HCT116 (cell line): ENCODE results near the gene ASB8. TPM values are rescaled to one million over a fixed set of nuclear protein-coding genes. Genes with fewer than 3 reads are reported as not detected.

Experiments
- ATAC-seq: fragments of 200-7000 bp; cut with Tn5 transposase; 2 replicates; pipeline ENCODE4 v1.9.1; 2020; ENCODE audit warnings: mild to moderate bottlenecking, moderate library complexity
- BruUV-seq: library from RNA; stranded (reverse); fragments of 400-500 nt; replicated peaks from 2 replicates; lab custom pipeline; 2021; lab: Mats Ljungman, UMichigan
- CTCF ChIA-PET: fragments of 300-600 bp; sonication (Branson Sonifier 250); formaldehyde crosslinking; loops from one replicate; lab custom pipeline; 2021; ENCODE audit warnings: antibody characterized with exemption; lab: Charles Lee
- POLR2A ChIA-PET: fragments of 300-600, 350-600 bp; sonication (Branson Sonifier 250); formaldehyde crosslinking; loops from one replicate; lab custom pipeline; 2021; ENCODE audit warnings: antibody characterized with exemption; lab: Charles Lee
- RAD21 ChIA-PET, 2 experiments: fragments of 300-600 bp; sonication (Branson Sonifier 250); formaldehyde crosslinking; loops; one replicate each; lab custom pipeline; 2023; ENCODE audit warnings: low total read pairs in 2 of 2; ENCODE audit not compliant: uncharacterized antibody in 2 of 2, unreplicated experiment in 2 of 2, low non-redundant PET in 1 of 2; lab: Charles Lee
- DNase-seq: peaks from one replicate; pipeline ENCODE4 v3.0.0-alpha.2; 2010; ENCODE audit warnings: low read depth, low spot score
- H2AFZ ChIP-seq: fragments of 200-600 bp; shearing (Covaris generic), sonication (generic); 2 replicates; pipeline ENCODE4 v1.6.1; 2017; ENCODE audit warnings: low read depth, mixed run types, mixed read lengths, antibody characterized with exemption, low read length; ENCODE audit not compliant: poor library complexity, severe bottlenecking
- H3K27ac ChIP-seq: 2 replicates; pipeline ENCODE4 v1.5.1; 2012; ENCODE audit warnings: low read depth, low read length
- H3K27me3 ChIP-seq: fragments of 200-600 bp; sonication (generic); 2 replicates; pipeline ENCODE4 v1.6.1; 2016; ENCODE audit warnings: mixed run types, low read length, mixed read lengths; ENCODE audit not compliant: insufficient read depth
- H3K36me3 ChIP-seq, 2 experiments: fragments of 200-500 bp in 1 of 2; fragments of 200-600 bp in 1 of 2; sonication (Bioruptor generic) in 1 of 2; sonication (generic) in 1 of 2; 2 replicates each; pipeline versions ENCODE4 v1.5.1 to v1.6.1; 2014 to 2016; ENCODE audit warnings: low read length in 2 of 2, inconsistent platforms in 1 of 2, mixed read lengths in 1 of 2, mixed run types in 1 of 2; ENCODE audit not compliant: insufficient read depth in 2 of 2, control insufficient read depth in 1 of 2
- H3K4me1 ChIP-seq, 2 experiments: fragments of 200-600 bp in 1 of 2; sonication (generic) in 1 of 2; 2 replicates each; pipeline versions ENCODE4 v1.5.1 to v1.6.1; 2012 to 2017; ENCODE audit warnings: low read length in 2 of 2, inconsistent platforms in 1 of 2, mild to moderate bottlenecking in 1 of 2, mixed read lengths in 1 of 2, mixed run types in 1 of 2, moderate library complexity in 1 of 2; ENCODE audit not compliant: insufficient read depth in 2 of 2, control insufficient read depth in 1 of 2
- H3K4me2 ChIP-seq: fragments of 200-600 bp; sonication (generic); 2 replicates; pipeline ENCODE4 v1.6.1; 2017; ENCODE audit warnings: mixed run types, low read length, mixed read lengths
- H3K4me3 ChIP-seq, 2 experiments: fragments of 200-600 bp in 1 of 2; sonication (generic) in 1 of 2; replicated peaks in 1 of 2; 2 replicates each; pipeline ENCODE4 v1.5.1; 2011 to 2016; ENCODE audit warnings: low read length in 2 of 2, control low read depth in 1 of 2, low read depth in 1 of 2, mild to moderate bottlenecking in 1 of 2, mixed read lengths in 1 of 2, mixed run types in 1 of 2
- H3K79me2 ChIP-seq: fragments of 200-600 bp; sonication (generic); 2 replicates; pipeline ENCODE4 v1.6.1; 2017; ENCODE audit warnings: mild to moderate bottlenecking, mixed run types, low read length, moderate library complexity, mixed read lengths; ENCODE audit not compliant: insufficient read depth
- H3K9ac ChIP-seq: fragments of 200-600 bp; sonication (generic); 2 replicates; pipeline ENCODE4 v1.6.1; 2016; ENCODE audit warnings: low read length, mixed read lengths
- H3K9me2 ChIP-seq: fragments of 200-600 bp; sonication (generic), shearing (Covaris generic); 2 replicates; pipeline ENCODE4 v1.6.1; 2017; ENCODE audit warnings: mixed run types, mild to moderate bottlenecking, moderate library complexity; ENCODE audit not compliant: insufficient read depth
- H3K9me3 ChIP-seq, 2 experiments: fragments of 200-500 bp in 1 of 2; fragments of 200-600 bp in 1 of 2; sonication (Bioruptor generic) in 1 of 2; sonication (generic) in 1 of 2; 2 replicates each; pipeline ENCODE4 v1.6.1; 2014 to 2017; ENCODE audit warnings: low read length in 2 of 2, mixed read lengths in 2 of 2, inconsistent platforms in 1 of 2, low read depth in 1 of 2, mild to moderate bottlenecking in 1 of 2, mixed run types in 1 of 2, moderate library complexity in 1 of 2; ENCODE audit not compliant: control insufficient read depth in 1 of 2, insufficient read depth in 1 of 2
- H4K20me1 ChIP-seq: fragments of 200-600 bp; sonication (generic), shearing (Covaris generic); 2 replicates; pipeline ENCODE4 v1.6.1; 2017; ENCODE audit warnings: mixed run types, mild to moderate bottlenecking, moderate library complexity; ENCODE audit not compliant: insufficient read depth
- EGR1 ChIP-seq: IDR thresholded peaks from 2 replicates; pipeline ENCODE4 v1.6.1; 2012; ENCODE audit warnings: low read depth
- ELF1 ChIP-seq: IDR thresholded peaks from 2 replicates; pipeline ENCODE4 v1.6.1; 2012; ENCODE audit warnings: low read depth, borderline replicate concordance
- EZH2 ChIP-seq: fragments of 200-600 bp; sonication (generic); IDR thresholded peaks from 2 replicates; pipeline ENCODE4 v1.6.1; 2017; ENCODE audit warnings: antibody characterized with exemption, mixed run types
- FOSL1 ChIP-seq: IDR thresholded peaks from 2 replicates; pipeline ENCODE4 v1.6.1; 2012; ENCODE audit warnings: low read depth
- POLR2A ChIP-seq: IDR thresholded peaks from 2 replicates; pipeline ENCODE4 v1.7.0; 2011; ENCODE audit warnings: borderline replicate concordance; ENCODE audit not compliant: insufficient read depth, insufficient read length; ENCODE audit errors: extremely low read depth
- POLR2AphosphoS5 ChIP-seq: IDR thresholded peaks from 2 replicates; pipeline ENCODE4 v1.6.1; 2011; ENCODE audit warnings: mild to moderate bottlenecking, low read depth, low read length, moderate library complexity
- SRF ChIP-seq: IDR thresholded peaks from 2 replicates; pipeline ENCODE4 v1.6.1; 2012; ENCODE audit warnings: low read depth
- ZNF274 ChIP-seq: fragments of 200-500 bp; sonication (Bioruptor generic); IDR thresholded peaks from 2 replicates; pipeline ENCODE4 v1.6.1; 2014; ENCODE audit warnings: mild to moderate bottlenecking, low read depth, low read length, inconsistent platforms
- intact Hi-C: fragments of 100-400 bp; cut with micrococcal nuclease; formaldehyde crosslinking; loops from 2 replicates; pipeline ENCODE4 v1.10.0; 2022
- total RNA-seq: library from RNA; stranded (reverse); gene quantifications from one replicate; pipeline ENCODE4 v1.2.1, GENCODE V29; 2021; ENCODE audit not compliant: unreplicated experiment
- TF ChIP-seq, protein P1 (sequence below), 3 experiments: fragments of 200-600 bp in 1 of 3; sonication (generic) in 1 of 3; IDR thresholded peaks in 2 of 3; conservative IDR thresholded peaks in 1 of 3; 2 replicates each; pipeline ENCODE4 v1.5.1; 2012 to 2017; ENCODE audit warnings: low read depth in 2 of 3, low read length in 2 of 3, antibody characterized with exemption in 1 of 3, borderline replicate concordance in 1 of 3, control low read depth in 1 of 3, mild to moderate bottlenecking in 1 of 3, mixed read lengths in 1 of 3, mixed run types in 1 of 3, moderate library complexity in 1 of 3; ENCODE audit not compliant: insufficient read depth in 1 of 3
- TF ChIP-seq, protein P2 (sequence below): IDR thresholded peaks from 2 replicates; pipeline ENCODE4 v1.6.1; 2012; ENCODE audit warnings: low read depth
- TF ChIP-seq, protein P3 (sequence below): IDR thresholded peaks from 2 replicates; pipeline ENCODE4 v1.6.1; 2012
- TF ChIP-seq, protein P4 (sequence below): IDR thresholded peaks from 2 replicates; pipeline ENCODE4 v1.6.1; 2012

Gene ASB8
- total RNA-seq, 1 experiment from 2014 or later, result 14.0 TPM

DNA sequence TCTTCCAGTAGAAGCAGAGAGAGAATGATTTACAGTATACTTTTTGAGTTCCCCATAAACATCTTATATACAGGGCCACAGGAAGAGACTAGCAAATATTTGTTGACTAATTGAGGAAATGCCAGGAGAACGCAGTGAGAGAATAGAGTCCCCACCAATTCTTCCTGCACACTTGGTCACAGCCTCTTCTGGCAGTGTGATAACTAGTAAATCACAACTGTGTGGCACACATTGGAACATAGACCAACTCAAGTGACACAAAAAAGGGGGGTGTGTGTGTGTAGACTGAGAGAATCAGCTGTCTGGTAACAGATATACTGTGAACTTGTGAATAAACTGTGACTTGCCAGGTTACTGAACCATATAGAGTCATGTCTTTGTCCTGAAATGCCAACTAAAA, 27.9 kb downstream of the ASB8 start (continued):
- TF ChIP-seq, protein P1, sequence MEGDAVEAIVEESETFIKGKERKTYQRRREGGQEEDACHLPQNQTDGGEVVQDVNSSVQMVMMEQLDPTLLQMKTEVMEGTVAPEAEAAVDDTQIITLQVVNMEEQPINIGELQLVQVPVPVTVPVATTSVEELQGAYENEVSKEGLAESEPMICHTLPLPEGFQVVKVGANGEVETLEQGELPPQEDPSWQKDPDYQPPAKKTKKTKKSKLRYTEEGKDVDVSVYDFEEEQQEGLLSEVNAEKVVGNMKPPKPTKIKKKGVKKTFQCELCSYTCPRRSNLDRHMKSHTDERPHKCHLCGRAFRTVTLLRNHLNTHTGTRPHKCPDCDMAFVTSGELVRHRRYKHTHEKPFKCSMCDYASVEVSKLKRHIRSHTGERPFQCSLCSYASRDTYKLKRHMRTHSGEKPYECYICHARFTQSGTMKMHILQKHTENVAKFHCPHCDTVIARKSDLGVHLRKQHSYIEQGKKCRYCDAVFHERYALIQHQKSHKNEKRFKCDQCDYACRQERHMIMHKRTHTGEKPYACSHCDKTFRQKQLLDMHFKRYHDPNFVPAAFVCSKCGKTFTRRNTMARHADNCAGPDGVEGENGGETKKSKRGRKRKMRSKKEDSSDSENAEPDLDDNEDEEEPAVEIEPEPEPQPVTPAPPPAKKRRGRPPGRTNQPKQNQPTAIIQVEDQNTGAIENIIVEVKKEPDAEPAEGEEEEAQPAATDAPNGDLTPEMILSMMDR (IDR thresholded peaks at IDR 0.05 in 2 of 3, conservative IDR thresholded peaks at IDR 0.05 in 1 of 3; ENCODE audit: borderline replicate concordance in 1 of 3, insufficient read depth in 1 of 3, low read depth in 2 of 3, low read length in 2 of 3), result no peak
- TF ChIP-seq ZNF274, result no peak
- TF ChIP-seq, all 23 proteins: peak for 0

DNA sequence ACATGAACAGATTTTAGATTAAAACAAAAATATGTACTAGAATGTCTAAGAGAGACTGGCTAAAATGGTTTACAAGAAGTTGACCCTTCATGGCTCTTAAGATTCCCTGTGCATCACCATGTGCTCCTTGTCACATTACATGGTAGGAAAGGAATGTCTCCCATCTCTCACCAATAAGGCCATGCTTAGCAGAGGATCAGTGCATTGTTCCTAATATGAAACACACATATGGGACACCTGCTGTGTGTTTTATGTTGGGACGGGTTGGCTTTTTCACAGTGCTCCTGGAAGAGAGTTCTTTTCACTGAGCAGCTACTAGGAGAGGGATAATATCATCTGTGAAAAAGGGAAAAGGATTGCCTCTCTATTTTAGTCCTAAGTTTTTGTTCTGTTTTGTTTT, 28.5 kb downstream of the ASB8 start:
- H3K4me2 ChIP-seq, result no peak overlapping the region
- BruUV-seq, result no TSS peak
- TF ChIP-seq FOSL1 (no peak), SRF (no peak), ELF1 (no peak), POLR2A (no peak), EZH2 (no peak), POLR2AphosphoS5 (no peak), EGR1 (no peak)
- TF ChIP-seq, protein P2, sequence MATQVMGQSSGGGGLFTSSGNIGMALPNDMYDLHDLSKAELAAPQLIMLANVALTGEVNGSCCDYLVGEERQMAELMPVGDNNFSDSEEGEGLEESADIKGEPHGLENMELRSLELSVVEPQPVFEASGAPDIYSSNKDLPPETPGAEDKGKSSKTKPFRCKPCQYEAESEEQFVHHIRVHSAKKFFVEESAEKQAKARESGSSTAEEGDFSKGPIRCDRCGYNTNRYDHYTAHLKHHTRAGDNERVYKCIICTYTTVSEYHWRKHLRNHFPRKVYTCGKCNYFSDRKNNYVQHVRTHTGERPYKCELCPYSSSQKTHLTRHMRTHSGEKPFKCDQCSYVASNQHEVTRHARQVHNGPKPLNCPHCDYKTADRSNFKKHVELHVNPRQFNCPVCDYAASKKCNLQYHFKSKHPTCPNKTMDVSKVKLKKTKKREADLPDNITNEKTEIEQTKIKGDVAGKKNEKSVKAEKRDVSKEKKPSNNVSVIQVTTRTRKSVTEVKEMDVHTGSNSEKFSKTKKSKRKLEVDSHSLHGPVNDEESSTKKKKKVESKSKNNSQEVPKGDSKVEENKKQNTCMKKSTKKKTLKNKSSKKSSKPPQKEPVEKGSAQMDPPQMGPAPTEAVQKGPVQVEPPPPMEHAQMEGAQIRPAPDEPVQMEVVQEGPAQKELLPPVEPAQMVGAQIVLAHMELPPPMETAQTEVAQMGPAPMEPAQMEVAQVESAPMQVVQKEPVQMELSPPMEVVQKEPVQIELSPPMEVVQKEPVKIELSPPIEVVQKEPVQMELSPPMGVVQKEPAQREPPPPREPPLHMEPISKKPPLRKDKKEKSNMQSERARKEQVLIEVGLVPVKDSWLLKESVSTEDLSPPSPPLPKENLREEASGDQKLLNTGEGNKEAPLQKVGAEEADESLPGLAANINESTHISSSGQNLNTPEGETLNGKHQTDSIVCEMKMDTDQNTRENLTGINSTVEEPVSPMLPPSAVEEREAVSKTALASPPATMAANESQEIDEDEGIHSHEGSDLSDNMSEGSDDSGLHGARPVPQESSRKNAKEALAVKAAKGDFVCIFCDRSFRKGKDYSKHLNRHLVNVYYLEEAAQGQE, result no peak
- TF ChIP-seq, protein P3, sequence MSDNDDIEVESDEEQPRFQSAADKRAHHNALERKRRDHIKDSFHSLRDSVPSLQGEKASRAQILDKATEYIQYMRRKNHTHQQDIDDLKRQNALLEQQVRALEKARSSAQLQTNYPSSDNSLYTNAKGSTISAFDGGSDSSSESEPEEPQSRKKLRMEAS, result no peak
- TF ChIP-seq, protein P4, sequence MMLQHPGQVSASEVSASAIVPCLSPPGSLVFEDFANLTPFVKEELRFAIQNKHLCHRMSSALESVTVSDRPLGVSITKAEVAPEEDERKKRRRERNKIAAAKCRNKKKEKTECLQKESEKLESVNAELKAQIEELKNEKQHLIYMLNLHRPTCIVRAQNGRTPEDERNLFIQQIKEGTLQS, result no peak
- TF ChIP-seq, protein P1 (IDR thresholded peaks at IDR 0.05 in 2 of 3, conservative IDR thresholded peaks at IDR 0.05 in 1 of 3; ENCODE audit: borderline replicate concordance in 1 of 3, insufficient read depth in 1 of 3, low read depth in 2 of 3, low read length in 2 of 3), result no peak
- H2AFZ ChIP-seq, result no peak overlapping the region
- no peak overlapping the region for H3K4me3 ChIP-seq
- no peaks in the 10 kb centered on the region for H4K20me1 ChIP-seq
- POLR2A ChIA-PET, result no interaction called here
- no peak overlapping the region for H3K9ac ChIP-seq
- H3K79me2 ChIP-seq, result peaks cover 17% of the 10 kb centered on the region; the same call in 1 of the 2 replicates
- H3K9me3 ChIP-seq, result no peaks in the 10 kb centered on the region
- no peaks in the 10 kb centered on the region for H3K4me1 ChIP-seq
- intact Hi-C loops, result no loop called here
- CTCF ChIA-PET, result no interaction called here
- H3K27ac ChIP-seq, result no peak overlapping the region
- no peaks in the 10 kb centered on the region for H3K9me2 ChIP-seq
- H3K36me3 ChIP-seq, result peaks cover 61 to 73% of the 10 kb centered on the region in 2 experiments
- RAD21 ChIA-PET, result interaction anchor here in 1 of 2 experiments (0.6 kb wide), 1 partner anchor 863 kb away, joined by 4 read pairs; no protein-coding TSS in a partner anchor
- H3K27me3 ChIP-seq, result no peaks in the 10 kb centered on the region
- DNase-seq, result no peak
- no peak for ATAC-seq
